ENCODE results near the gene GBA3. TPM values are rescaled to one million over a fixed set of nuclear protein-coding genes. Genes with fewer than 3 reads are reported as not detected.

GBA3 gene
- total RNA-seq, 2 donors from 2014 or later: not detected

DNA sequence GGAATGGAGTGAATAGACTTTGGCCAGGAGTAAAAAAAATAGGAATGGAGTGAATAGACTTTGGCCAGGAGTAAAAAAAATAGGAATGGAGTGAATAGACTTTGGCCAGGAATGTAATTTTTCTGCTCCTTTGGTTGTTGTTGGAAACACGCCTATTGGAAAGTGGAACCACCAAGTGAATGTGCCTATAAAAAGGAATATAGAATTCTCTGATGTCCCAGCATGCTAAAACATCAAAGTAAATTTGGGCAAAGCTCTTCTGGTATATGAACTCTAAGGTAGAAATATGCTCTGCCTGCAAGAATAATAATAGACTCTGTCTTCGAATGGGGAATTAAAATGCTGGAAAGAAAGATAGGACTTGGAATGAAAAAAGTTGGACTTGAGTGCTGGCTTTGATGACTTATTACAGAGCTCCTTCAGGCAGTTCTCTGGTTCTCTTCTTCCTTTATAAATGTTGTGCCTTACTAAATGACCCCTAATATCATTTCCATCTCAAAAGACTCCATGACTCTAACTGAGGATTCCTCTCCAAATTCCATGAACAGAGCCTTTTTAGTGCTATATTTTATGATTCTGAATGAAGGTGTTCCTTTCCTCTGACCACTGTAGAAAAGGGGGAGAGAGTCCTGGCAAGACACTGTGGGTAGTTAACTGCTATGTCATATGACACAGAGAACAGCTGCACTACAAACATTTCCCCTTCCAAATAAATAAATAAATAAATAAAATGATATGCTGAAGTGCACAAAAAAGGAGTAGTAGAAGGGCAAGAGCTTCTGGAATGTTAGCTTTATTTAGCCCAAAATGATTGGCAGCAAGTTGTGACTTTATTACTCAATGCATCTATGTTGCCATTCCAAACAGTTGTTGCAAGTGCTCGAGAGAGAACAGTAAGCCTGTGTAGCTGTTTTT is 13.5 kb upstream of the GBA3 start:
- Mint-ChIP-seq H3K36me3 (ENCODE audit: low read depth) (no peaks in the 10 kb centered on the region), H3K9me3 (no peaks in the 10 kb centered on the region), H3K27ac (no peak overlapping the region), H3K4me1 (no peaks in the 10 kb centered on the region), H3K4me3 (no peak overlapping the region), H3K27me3 (peaks cover 3% of the 10 kb centered on the region)
- ATAC-seq (replicated peaks): no peak

DNA sequence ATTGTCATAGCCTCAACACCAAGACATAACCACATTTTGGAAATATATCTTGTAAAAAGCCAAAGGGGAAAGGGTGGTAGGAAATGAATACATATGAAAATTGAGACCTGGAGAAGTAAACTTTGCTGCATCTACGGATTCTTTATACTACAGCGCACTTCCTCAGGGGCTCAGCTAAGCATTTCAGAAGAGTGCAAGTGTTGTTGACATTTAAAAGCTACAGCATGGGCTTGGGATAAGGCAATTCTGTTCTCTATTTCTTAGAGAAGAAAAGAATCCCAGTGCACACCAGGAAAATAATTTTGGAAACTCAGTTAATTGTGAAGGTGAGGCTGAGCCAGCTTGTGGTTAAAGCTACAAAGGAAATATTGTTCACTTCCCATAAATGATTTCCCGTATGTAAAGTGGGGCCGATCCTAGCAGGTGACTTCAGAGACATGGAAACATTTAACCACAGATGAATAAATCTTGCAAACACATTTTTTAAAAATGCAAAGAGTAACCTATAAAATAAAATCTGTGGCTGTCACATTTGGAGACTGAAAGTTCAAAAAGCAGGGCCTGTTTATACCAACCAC is 12.6 kb upstream of the GBA3 start:
- ATAC-seq (replicated peaks): no peak
- Mint-ChIP-seq H3K4me1 (no peaks in the 10 kb centered on the region), H3K27ac (no peak overlapping the region), H3K9me3 (peaks cover 5% of the 10 kb centered on the region), H3K36me3 (ENCODE audit: low read depth) (no peaks in the 10 kb centered on the region), H3K4me3 (no peak overlapping the region), H3K27me3 (peaks cover 1% of the 10 kb centered on the region)

DNA sequence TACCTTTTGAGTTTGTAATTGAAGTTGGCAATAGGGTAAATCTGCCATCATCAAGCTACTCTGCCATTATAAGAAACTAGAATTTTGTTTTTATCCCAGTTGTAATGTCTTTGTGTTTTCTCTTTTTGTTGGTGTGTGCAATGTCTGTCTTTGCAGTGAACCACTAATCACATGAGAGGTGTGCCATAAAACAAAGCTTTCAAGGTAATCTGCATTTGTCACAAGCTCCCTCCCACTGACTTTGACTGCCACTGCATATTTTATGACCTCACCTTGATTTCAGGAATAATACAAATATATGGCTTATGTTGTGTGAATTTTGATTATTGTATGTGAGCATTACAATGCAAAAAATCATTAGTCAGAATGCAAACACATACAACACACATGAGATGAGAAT is 9.0 kb upstream of the GBA3 start:
- no peak overlapping the region for H3K27ac Mint-ChIP-seq
- no peaks in the 10 kb centered on the region for H3K27me3 Mint-ChIP-seq
- H3K4me1 Mint-ChIP-seq: no peaks in the 10 kb centered on the region
- no peak overlapping the region for H3K4me3 Mint-ChIP-seq
- no peak for ATAC-seq (replicated peaks)
- peaks cover 5% of the 10 kb centered on the region for H3K9me3 Mint-ChIP-seq
- no peaks in the 10 kb centered on the region for H3K36me3 Mint-ChIP-seq (ENCODE audit: low read depth)

DNA sequence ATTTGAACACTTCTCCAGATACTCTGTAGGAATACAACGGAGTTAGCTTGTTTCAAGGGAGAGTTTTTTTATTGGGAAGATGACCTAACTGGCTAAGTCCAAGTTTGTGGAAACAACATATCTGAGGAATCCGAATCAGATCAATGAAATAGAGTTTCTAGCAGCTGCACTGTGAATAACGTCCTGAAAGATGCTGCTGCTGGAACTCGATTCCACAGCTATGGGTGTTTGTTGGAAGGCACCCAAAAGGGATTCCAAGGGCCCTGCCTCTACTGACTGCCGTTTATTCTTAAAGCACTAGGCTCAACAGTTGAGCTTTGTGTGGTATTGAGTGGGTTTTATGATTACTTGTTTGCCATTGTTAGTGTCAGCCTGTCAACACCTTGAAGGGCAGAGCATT is 6.6 kb upstream of the GBA3 start:
- ATAC-seq (replicated peaks): no peak
- Mint-ChIP-seq H3K4me1 (no peaks in the 10 kb centered on the region), H3K4me3 (no peak overlapping the region), H3K27ac (no peak overlapping the region), H3K27me3 (no peaks in the 10 kb centered on the region), H3K36me3 (ENCODE audit: low read depth) (no peaks in the 10 kb centered on the region), H3K9me3 (peaks cover 5% of the 10 kb centered on the region)

DNA sequence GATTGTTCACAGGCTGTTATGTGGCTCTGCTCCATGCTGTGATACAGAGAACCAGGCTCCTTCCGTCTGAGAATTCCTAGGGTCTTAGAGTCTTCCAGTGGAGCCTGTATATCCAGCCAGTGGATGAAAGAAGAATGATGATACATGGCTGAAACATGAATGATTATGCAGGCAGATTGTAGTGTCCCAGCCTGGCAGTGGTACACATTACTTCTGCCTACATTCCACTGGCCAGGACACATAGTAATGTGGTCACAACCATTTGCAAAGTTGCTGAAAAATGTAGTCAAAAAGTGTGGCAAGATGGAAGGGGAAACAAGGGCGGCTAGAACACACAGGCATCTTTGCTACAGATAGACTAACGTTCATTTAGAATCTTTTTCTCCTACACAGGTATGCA is 4.5 kb upstream of the GBA3 start:
- H3K9me3 Mint-ChIP-seq: peaks cover 5% of the 10 kb centered on the region
- H3K36me3 Mint-ChIP-seq (ENCODE audit: low read depth): no peaks in the 10 kb centered on the region
- no peak overlapping the region for H3K27ac Mint-ChIP-seq
- no peaks in the 10 kb centered on the region for H3K4me1 Mint-ChIP-seq
- H3K27me3 Mint-ChIP-seq: no peaks in the 10 kb centered on the region
- H3K4me3 Mint-ChIP-seq: no peak overlapping the region
- ATAC-seq (replicated peaks): no peak

DNA sequence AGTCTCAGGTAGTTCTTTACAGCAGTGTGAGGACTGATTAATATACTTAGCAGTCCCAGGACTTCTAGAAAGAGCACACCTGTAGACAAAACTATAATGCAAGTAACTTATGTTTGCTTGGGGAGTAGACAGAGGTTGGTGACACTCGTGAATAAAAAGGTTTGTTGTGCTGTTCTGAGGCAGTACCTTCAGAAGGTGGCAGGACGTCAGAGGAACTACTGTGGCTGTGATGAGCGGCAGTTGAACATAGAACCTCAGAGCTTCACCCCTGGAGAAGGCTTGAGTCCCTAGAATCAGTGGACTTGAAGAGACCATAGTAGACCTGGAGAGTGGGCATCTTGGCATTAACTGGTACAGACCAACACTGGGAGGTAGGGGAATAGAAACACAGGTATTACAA is 3.3 kb upstream of the GBA3 start:
- H3K27me3 Mint-ChIP-seq: no peaks in the 10 kb centered on the region
- H3K27ac Mint-ChIP-seq: no peak overlapping the region
- H3K36me3 Mint-ChIP-seq (ENCODE audit: low read depth): no peaks in the 10 kb centered on the region
- H3K4me1 Mint-ChIP-seq: no peaks in the 10 kb centered on the region
- no peak for ATAC-seq (replicated peaks)
- no peak overlapping the region for H3K4me3 Mint-ChIP-seq
- peaks cover 5% of the 10 kb centered on the region for H3K9me3 Mint-ChIP-seq

DNA sequence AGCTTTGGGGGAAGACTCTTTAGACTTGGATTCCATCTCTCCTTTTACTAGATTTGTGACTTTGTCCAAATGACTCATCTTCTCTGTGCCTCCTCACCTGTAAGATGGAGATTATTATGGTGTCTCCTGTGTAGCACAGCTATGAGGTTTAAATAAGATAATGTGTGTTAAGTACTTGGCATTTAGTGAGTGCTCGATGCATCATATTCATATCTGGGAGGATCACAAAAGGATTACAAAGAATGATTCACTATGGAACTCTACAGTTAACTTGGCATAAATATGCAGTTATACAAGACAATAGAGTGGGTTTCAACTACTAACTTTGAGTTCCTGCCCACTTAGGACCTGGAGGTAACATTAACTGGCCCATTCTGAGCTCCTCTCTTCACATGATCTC is 2.3 kb downstream of the GBA3 start:
- H3K4me3 Mint-ChIP-seq: no peak overlapping the region
- H3K4me1 Mint-ChIP-seq: no peaks in the 10 kb centered on the region
- no peak overlapping the region for H3K27ac Mint-ChIP-seq
- peaks cover 4% of the 10 kb centered on the region for H3K9me3 Mint-ChIP-seq
- no peaks in the 10 kb centered on the region for H3K27me3 Mint-ChIP-seq
- H3K36me3 Mint-ChIP-seq (ENCODE audit: low read depth): no peaks in the 10 kb centered on the region
- no peak for ATAC-seq (replicated peaks)

DNA sequence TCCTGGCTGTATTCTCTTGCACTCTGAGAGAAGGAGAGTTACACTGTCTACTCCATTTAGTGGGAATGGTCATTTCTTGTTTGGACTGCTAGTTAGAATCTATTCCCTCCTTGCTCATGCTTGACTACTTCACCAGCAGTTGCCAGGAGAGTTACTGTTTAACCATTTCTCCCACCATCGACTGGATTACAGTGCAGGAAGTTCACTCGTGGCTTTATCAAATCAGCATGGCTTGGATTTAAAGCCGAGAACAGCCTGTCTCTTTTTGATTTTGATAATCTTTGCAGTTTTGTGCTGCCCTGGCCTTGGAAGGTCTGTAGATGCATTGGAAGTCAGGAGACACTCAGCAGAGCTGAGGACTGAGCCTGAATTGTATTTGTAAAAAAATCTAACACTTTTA is 3.2 kb downstream of the GBA3 start:
- H3K4me1 Mint-ChIP-seq: no peaks in the 10 kb centered on the region
- peaks cover 5% of the 10 kb centered on the region for H3K9me3 Mint-ChIP-seq
- H3K27me3 Mint-ChIP-seq: no peaks in the 10 kb centered on the region
- H3K4me3 Mint-ChIP-seq: no peak overlapping the region
- H3K36me3 Mint-ChIP-seq (ENCODE audit: low read depth): no peaks in the 10 kb centered on the region
- no peak overlapping the region for H3K27ac Mint-ChIP-seq
- no peak for ATAC-seq (replicated peaks)

DNA sequence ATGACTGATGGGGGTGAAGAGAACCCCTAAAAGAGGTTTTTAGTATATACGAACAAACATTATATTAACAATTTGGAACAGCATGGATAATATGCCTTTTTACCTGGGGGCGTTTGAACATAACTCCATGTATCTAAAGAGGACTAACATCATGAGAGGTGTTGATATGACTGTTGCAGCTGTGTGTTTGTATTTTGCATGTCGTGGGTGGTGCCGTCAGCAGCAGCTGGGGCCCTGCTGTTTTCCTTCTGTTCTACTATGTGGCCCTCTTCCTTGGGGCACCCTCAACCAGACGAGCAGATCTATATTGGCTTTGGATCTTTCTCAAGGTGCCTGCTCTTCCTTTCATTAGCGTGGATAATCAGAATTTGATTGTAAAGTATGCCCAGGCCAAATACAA is 11.2 kb downstream of the GBA3 start:
- no peak overlapping the region for H3K4me3 Mint-ChIP-seq
- H3K36me3 Mint-ChIP-seq (ENCODE audit: low read depth): no peaks in the 10 kb centered on the region
- peaks cover 5% of the 10 kb centered on the region for H3K9me3 Mint-ChIP-seq
- no peak overlapping the region for H3K27ac Mint-ChIP-seq
- no peaks in the 10 kb centered on the region for H3K4me1 Mint-ChIP-seq
- no peaks in the 10 kb centered on the region for H3K27me3 Mint-ChIP-seq
- ATAC-seq (replicated peaks): no peak

DNA sequence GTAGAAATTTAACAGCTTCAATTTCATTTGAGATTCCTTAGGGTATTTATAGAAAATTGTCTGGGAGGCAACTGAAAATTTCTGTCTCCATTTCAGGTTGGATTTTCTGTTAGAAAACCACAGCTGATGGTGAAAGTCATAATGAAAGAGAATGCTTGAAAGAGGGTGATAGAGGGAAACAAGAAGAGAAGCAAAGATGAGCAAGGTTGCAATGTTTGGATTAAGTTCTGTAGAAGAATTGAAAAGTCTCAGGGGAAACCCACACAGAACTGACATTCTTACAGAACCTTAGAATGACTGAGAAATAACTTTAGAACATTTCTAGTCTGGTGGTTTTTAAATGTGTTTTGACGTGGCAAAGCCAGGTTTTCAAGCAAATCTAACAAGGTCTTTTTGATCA is 14.7 kb downstream of the GBA3 start:
- H3K4me3 Mint-ChIP-seq: no peak overlapping the region
- ATAC-seq (replicated peaks): no peak
- H3K27me3 Mint-ChIP-seq: no peaks in the 10 kb centered on the region
- H3K4me1 Mint-ChIP-seq: no peaks in the 10 kb centered on the region
- H3K27ac Mint-ChIP-seq: no peak overlapping the region
- H3K36me3 Mint-ChIP-seq (ENCODE audit: low read depth): no peaks in the 10 kb centered on the region
- peaks cover 4% of the 10 kb centered on the region for H3K9me3 Mint-ChIP-seq

DNA sequence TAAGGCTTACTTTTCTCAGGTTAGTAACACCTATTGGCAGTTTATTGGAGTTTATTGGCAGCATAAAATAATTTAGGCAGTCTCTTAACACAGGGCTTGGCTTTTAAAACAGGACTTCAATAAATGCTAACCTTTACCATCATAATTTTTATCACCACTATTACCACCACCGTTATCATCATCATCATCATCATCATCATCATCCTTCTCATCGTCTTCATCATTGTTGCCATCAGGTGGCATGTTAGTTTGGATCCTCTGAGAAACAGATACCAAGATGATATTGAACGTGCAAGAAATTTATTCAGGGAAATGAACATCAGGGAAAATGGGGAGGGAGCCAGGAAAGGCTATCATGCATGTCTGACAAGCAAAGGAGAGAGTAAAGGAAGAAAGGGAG is 16.2 kb downstream of the GBA3 start:
- H3K36me3 Mint-ChIP-seq (ENCODE audit: low read depth): no peaks in the 10 kb centered on the region
- no peak for ATAC-seq (replicated peaks)
- no peaks in the 10 kb centered on the region for H3K27me3 Mint-ChIP-seq
- no peak overlapping the region for H3K27ac Mint-ChIP-seq
- no peak overlapping the region for H3K4me3 Mint-ChIP-seq
- H3K9me3 Mint-ChIP-seq: peaks cover 7% of the 10 kb centered on the region
- no peaks in the 10 kb centered on the region for H3K4me1 Mint-ChIP-seq

DNA sequence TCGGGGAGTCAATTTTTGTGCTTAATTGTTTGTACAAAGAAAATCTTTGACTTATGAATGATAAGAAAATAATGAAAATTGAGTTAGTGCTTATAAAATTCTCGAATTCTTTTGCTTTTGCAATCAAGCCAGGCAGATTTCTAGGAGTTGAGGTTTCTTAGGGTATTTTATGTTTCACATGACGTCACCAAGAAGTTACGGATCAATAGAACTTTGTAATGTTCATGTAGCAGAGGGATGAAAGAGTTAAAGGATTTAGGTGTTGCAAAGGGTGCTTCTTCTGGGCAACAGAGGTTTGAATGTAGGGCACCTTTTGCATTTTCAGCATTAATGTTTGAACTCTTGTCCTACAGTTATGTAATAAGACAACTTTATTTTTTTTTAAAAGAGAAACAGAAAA is 19.4 kb downstream of the GBA3 start:
- ATAC-seq (replicated peaks): no peak
- Mint-ChIP-seq H3K27me3 (no peaks in the 10 kb centered on the region), H3K9me3 (peaks cover 7% of the 10 kb centered on the region), H3K36me3 (ENCODE audit: low read depth) (no peaks in the 10 kb centered on the region), H3K27ac (no peak overlapping the region), H3K4me3 (no peak overlapping the region), H3K4me1 (no peaks in the 10 kb centered on the region)

DNA sequence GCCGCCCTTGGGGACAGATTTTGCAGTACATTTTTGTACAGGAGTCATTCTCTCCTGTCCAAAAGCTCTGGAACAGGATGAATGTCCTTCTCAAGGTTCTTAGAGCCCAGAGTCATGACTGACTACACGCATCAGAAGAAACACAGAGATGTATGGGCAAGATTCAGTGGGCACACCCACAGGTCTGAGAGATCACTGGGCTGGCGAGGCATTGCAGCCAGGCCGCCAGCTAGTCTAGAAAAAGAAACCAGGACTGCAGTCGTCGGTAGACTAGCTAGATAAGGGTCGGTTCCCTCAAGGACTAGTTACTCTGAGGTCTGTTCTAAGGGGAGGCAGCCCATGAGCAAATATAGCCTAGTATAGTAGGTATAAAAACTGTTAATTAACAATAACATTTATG is 19.8 kb downstream of the GBA3 start:
- ATAC-seq (replicated peaks): no peak
- Mint-ChIP-seq H3K27ac (no peak overlapping the region), H3K4me1 (no peaks in the 10 kb centered on the region), H3K36me3 (ENCODE audit: low read depth) (no peaks in the 10 kb centered on the region), H3K27me3 (no peaks in the 10 kb centered on the region), H3K4me3 (no peak overlapping the region), H3K9me3 (peaks cover 9% of the 10 kb centered on the region)

DNA sequence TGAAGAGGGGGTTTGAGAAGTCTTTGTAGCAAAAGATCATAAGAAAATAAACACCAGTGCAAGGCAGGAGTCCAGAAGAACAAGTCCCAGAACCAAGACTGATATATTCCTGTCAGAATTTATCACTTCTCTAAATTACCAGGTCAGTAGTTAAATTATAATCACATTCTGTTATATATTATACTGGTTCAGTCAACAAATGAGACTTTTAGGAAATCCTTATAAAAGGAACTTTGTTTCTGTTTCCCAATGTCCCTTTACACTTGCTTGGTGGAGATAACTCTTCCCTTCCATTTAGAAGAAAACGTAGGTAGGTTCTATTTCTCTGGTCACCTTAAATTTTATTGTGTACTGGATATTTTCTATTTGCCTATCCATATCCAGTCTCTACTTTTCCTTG is 21.1 kb downstream of the GBA3 start:
- no peaks in the 10 kb centered on the region for H3K4me1 Mint-ChIP-seq
- H3K36me3 Mint-ChIP-seq (ENCODE audit: low read depth): no peaks in the 10 kb centered on the region
- no peaks in the 10 kb centered on the region for H3K27me3 Mint-ChIP-seq
- ATAC-seq (replicated peaks): no peak
- H3K27ac Mint-ChIP-seq: no peak overlapping the region
- no peak overlapping the region for H3K4me3 Mint-ChIP-seq
- H3K9me3 Mint-ChIP-seq: peaks cover 12% of the 10 kb centered on the region

DNA sequence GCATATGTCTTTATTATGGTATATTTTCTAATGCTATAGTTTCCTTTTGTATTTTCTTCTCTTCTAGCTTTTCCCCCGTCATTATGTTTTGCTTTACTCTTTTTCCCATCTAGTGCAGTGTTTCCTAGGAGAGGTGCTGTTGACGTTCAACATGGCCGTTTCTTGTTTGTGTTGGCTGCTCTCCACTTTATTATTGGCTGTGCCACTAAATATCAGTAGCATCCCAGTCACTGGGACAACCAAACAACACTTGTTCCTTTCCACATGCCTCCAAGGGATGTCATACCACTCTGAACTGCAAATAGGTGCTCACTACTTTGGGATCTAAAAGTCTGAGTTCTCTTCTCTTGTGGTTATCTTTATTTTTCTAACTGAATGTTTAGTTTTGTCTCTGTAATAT is 26.5 kb downstream of the GBA3 start:
- no peaks in the 10 kb centered on the region for H3K4me1 Mint-ChIP-seq
- no peak overlapping the region for H3K27ac Mint-ChIP-seq

More for the DNA sequence above, 26.5 kb downstream of the GBA3 start:
- H3K27me3 Mint-ChIP-seq: no peaks in the 10 kb centered on the region
- ATAC-seq (replicated peaks): no peak
- peaks cover 9% of the 10 kb centered on the region for H3K9me3 Mint-ChIP-seq
- H3K36me3 Mint-ChIP-seq (ENCODE audit: low read depth): no peaks in the 10 kb centered on the region
- H3K4me3 Mint-ChIP-seq: no peak overlapping the region

All from activated T-helper 17 cell treated with anti-CD3 and anti-CD28 coated beads, Interleukin-2, amount 50 U/mL, for 72 hours (primary cell).